ENCODE data around the gene MITF.

Gene MITF, protein sequence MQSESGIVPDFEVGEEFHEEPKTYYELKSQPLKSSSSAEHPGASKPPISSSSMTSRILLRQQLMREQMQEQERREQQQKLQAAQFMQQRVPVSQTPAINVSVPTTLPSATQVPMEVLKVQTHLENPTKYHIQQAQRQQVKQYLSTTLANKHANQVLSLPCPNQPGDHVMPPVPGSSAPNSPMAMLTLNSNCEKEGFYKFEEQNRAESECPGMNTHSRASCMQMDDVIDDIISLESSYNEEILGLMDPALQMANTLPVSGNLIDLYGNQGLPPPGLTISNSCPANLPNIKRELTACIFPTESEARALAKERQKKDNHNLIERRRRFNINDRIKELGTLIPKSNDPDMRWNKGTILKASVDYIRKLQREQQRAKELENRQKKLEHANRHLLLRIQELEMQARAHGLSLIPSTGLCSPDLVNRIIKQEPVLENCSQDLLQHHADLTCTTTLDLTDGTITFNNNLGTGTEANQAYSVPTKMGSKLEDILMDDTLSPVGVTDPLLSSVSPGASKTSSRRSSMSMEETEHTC

DNA sequence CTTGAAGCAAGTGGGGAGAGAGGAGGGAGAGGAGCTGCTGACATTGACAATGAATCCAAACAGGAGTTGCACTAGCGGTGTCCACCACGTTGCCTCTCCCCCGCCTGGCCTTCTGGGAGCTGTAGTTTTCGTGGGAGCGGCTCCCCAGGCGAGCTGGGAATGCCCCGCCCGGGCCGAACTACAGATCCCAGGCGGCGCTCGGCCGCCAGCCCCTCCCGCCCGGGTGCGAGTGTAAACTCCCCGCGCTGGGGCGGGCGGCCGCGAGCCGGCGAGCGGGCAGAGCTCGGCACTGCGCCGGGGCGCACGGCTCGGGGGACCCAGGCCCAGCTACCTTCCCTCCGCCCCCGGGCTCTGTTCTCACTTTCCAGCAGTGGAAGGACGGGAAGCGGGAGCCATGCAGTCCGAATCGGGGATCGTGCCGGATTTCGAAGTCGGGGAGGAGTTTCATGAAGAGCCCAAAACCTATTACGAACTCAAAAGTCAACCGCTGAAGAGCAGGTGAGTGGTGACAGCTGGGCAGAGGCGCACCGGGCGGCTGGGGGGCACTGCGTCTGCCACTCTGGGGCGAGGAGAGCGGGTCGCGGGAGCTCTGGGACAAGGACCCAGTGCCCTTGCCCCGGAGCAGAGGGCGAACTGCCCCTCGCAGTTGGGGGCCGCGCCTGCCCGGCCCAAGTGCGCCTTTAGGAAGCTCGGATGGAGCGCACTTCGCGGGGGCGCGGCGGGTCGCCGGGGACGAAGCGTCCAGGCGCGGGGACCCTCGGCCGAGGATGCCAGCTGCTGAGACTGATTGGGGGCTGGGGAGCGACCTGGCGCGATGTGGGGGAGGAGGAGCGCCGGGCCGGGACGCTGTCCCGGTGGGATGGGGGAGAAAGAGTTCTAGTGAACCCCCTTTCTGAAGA, at the start of gene MITF:
Gene MITF, plus strand, starts transcription at position 261 of the 899 bp plus-strand sequence. Its CDS starts 134 bp downstream, at position 395.
- DNase-seq = peak; percentile 47

DNA sequence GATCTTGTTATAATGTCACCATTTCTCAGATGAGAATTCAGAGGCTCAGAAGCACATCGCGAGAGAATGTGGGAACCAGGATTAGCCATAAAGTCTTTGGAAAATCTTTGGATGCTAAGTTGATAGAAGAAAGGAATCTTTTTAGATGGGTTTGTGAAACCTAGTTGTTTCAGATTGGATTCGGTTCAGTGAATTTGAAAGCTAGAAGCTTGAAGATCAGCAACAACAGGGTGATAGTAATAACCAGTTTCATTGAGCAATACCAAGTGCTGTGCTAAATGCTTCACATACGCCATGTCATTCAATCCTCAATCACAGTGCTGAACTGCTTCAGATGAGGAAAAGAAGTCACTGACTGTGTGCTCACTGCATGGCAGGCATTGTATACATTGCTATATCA, 47.4 kb upstream of the MITF start:
- DNase-seq = no peak

DNA sequence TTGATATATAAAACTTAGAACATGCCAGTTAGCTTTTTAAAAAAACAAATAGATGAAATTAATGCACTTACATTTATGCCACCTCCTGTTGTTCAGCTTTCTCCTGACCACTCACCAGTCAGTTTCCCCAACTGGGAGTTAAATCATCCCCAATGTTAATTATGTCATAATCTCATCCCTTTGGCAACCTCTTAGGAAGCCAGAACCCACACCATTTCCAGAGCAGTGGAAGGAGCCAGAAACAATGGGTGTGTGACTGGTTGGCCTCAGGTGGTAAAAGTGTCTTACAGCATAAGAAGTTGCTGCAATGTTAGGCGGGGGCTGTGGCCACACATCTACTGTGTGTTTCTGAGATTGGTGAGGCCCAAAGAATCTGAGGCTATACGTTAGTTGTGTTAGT, 46.5 kb upstream of the MITF start:
- DNase-seq = no peak

DNA sequence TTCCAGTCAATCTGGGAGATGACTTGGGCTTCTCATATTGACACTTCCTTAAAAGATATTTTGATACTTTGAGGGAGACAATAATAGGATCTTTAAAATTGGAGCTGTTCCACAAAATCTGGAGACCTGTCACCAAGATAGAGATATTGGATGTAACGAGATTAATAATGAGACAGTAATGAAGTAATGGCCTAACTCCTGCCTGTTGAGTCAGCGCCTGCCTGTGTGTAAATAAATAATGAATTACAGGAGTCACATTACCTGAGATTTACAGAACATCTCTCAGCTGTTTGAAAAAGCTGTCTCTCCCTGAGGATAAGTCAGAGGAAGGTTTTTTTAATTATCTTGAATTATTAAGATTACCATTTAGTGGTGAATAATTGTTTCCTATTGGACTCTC, 43.8 kb upstream of the MITF start:
- DNase-seq = no peak

DNA sequence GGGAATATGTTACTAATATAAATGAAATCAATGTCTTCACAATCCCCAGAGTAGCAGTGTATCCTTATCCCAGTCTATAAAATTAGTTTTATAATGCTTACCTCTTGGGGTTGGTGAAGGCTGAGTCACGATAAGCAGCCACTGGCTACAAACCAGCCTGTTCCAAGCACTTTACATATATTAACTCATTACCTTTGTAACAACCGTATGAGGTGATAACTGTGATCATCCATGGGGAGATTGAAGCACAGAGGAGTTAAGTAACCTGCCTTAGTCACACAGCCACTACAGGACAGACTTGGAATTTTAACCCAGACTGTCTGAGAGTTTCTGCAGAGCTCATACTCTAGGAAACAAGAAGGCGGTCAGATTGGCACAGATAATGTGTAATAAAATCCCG, 43.3 kb upstream of the MITF start:
- no peak for DNase-seq

DNA sequence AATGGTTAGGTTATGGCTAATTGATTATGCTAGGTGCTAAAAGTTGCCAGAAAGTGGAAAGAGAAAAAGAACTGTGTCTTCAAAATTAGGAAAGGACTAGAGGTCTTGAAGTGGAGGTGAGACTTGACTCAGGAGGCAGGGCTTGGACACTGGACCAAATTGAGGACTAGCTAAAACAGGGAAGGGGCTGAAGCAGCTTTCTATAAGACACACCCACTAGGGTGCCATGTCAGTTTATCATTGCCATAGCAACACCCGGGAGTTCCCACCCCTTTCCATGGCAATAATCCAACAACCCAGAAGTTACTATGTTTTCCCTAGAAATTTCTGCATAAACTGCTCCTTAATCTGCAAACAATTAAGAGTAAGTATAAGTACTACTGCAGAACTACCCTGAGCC, 42.9 kb upstream of the MITF start:
- DNase-seq = no peak

DNA sequence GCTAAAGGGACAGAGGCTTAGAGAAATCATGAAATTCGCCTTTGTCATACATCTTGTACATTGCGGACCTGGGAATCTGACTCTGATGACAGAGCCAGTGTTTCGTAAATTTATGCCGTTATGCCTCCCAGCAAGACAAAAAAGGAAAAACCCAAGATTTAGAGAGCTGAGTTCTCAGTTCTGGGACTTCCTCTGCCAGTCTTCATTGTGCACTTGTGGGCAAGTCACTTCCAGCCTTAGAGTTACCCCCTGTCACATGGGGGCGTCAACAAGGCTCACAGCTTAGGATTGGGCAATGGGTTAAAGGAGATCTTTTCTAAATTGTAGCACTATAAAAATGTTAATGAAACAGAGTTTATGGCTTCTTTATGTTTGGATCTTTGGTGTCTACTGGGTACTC, 41.9 kb upstream of the MITF start:
- DNase-seq = no peak

DNA sequence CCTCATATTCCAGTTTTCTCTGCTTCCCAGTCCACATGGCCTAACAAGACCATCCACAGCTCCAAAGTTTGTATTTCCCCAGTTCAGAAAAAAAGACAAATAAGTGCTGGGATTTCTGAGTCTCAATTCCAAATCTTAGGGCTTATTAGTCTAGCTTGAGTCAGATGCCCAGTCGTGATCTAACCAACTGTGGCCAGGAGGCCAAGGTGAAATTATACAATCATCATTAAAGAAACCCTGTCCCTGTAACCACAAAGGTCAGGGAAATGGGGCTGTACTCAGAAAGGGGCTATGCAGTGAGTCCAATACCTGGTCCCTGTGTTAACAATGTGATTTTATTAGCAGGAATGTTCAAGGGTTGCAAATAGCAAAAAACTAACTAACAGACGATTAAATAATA, 40.5 kb upstream of the MITF start:
- no peak for DNase-seq

DNA sequence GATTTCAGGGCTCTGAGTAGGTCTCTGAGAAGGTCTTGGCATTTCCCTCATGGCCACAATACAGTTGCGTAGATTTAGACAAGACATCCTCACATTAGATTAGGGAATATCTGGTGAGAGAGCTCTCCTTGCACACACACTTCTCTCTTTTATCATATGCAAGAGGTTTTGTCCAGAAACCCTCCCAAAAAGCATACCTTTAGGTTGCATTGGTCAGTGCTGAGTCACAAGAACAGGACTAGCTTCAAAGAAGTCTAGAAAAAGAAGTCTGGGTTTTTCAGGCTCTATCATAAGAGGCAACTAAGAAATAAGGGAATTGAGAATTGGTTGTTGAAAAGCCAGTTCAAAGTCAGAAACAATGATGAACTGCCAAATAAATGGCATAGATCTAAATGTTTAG, 40.1 kb upstream of the MITF start:
- DNase-seq = no peak

DNA sequence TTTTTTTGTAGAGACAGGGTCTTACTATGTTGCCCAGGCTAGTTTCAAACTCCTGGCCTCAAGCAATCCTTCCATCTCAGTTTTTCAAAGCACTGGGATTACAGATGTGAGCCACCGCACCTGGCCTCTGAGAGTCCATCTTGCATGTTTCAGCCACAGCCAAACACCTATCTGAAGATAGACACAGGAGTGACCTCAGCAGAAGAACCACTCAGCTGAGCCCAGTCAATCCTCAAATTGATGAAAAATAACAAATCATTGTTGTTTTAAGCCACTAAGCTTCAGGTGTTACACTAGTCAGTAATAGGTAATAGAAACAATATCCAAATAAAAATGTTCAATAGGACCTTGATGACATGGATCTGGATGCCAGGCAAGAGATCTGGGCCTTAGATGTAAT, 38.3 kb upstream of the MITF start:
- DNase-seq = no peak

DNA sequence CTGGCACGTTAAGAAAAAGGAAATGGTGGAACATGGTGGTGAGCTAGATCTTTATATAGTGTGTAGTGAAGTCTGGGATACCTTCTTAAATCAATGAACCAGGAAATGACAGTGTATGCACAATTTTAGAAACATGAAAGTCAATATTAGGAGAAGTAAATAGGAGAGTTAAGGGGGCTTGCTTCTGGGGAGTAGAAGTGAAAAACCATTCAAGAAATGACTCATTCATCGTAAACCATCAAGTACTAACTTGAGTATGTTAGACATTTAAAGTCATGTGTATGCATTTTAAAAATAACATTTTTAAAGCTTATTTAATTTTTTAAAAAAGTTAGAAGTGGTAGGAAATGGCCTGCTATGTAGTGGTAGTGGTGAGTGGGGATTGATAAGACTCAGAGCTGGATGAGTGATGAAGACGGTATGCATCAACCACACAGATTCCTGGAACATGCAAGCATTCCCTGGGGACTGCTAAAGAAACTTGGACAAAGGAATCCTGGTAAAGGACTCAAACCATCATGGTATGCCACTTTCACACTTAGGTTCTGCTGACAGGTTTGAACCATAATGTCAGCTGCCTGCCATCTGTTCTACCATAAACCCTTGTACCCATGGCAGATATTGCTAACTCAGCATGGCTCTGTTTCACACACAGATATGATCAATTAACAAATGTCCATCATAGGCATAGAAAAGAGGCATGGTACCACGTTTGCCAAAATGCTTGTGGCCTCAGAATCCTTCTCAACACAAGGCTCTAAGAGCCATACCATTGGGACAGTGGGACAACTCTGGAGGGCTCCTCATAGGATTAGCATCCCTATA, 28.9 kb upstream of the MITF start:
- no peak for DNase-seq

DNA sequence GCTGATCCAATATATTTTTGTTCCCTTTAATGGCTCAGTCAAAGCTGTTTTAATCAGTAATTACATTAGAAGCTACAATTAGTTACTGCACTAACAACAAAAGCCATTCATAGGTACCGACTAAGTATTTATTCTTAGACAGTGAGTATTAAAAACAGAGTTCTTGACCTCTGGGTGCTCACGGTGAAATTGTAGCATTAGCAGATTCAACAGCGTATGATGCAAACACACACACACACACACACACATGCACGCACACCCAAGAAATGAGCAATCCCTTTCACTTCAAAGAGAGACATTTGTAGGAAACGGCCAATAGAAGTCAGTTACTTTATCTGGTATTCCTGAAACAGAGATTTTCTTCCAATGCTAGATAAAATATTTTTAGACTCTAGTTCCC, 27.0 kb upstream of the MITF start:
- no peak for DNase-seq

DNA sequence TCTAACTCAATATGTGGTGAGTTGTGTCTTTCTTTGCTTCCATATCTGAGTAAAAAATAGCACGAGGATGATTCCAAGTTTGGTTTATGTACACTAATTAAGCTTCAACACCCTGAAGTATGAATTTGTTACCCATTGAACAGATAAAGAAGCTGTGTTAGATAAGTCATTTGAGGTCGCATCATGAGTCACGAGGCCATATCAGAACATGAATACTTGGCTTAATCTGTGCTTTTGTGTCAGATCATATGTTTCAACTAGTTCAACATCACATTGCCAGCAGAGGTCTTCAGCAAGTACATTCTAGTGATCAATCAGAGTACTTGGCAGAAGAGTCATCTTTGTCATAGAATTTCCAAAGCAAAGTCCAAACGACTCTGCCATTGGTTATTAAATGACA, 26.3 kb upstream of the MITF start:
- no peak for DNase-seq

DNA sequence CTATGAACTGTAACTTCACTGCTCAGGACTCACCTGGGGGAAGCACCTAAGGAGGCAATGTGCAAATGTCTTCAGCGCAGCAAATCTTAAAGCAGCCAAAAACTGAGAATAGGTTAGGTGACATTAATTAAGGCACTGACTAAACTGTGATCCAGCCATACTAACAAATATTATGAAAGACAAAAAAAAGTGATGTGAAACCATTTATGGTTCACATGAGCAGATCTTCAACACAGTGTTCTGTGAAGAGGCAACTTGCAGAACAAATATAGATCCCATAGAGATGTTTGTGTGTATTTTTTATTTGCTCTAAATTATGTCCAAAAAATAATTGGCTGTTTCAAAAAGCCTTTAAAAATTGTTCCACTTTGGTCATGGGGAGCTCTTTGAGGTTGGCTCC, 24.1 kb upstream of the MITF start:
- no peak for DNase-seq

DNA sequence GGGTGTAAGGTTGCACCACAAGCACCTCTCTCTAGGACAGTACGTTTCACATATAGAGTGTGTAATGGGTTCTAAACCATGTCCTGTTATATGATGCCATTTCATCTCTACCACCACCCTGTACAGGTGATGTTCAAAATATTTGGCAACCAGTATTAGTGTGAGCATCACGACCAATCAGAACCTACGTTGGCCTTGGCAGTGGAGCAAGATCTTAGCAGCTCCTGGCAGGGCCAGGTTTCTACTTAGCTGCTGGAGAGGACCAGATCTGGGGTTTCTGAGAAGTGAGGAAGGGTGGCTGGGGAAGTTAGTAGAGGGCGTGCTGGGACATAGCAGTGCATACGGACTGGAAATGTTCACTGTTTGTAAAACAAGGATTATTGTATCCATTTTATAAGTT, 23.1 kb upstream of the MITF start:
- DNase-seq = no peak

DNA sequence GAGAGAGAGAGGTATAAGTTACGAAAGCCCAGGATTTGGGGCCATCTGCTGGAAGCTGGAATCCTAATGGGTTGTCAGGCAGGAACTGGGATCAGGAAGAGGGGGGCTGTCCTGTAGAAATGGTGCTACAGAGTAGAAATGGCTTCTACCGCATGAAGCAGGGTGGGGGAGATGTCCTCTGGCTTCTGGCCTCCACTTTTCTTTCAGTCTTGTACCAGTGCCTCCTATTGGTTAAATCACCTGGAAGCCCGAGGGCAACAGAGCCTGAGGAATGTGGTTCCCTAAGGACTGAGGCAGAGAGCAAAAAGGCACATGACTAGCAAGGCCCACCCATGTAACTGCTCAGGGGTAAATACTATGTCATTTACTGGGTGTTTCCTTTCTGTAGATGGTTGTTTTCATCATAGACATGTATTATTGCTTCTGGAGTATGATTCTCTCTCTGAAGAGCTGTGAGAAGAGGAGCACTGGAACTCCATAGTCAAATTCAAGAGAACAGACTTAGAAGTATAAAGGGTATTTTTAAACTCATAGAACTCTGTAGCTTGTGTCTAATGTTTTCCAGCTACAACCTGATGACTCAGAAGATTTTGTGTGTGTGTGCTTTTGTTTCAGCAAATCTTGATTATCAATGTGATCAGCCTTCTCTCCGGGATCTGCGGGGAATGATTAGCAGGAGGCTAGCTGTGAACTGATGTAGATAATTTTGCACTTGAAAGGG, 20.2 kb upstream of the MITF start:
- DNase-seq = no peak

DNA sequence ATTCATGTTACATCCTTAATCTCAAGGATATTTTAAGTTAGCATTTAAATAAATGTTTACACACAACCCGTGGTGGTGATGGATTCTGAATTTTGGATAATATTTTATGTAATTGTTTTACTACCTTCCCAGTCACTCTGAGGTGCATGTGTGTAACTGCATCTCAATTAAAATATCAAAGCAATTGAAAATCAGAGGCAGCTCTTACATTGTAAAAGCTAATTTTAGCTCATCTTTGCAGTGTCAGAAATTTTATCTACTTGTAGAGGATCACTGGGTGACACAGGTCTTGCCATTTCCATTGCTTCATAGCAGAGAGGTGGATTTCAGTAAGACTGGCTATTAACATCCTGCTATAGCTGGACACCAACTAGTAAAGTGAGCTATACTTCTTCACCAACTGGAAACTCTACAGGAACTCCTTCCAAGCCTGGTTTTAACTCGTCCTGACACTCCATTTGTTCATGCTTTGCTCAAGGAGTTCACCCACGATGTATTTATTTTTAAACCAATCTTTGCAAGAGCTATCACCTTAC, 19.6 kb upstream of the MITF start:
- no peak for DNase-seq

DNA sequence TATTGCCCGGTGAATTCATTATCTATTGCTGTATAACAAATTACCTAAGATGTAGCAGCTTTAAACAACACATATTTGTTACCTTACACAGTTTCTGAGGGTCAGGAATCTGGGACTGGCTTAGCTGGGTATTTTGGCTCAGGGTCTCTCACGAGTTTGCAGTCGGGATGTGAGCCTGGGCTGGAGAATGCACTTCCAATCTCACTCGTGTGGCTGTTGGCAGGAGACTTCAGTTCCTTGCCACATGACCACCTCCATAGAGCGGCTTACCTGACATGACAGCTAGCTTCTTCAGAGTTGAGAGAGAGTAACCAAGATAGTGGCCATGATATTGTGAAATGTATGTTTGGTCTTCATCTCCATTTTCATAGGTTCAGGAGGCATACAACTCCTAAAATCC, 18.4 kb upstream of the MITF start:
- DNase-seq = no peak

DNA sequence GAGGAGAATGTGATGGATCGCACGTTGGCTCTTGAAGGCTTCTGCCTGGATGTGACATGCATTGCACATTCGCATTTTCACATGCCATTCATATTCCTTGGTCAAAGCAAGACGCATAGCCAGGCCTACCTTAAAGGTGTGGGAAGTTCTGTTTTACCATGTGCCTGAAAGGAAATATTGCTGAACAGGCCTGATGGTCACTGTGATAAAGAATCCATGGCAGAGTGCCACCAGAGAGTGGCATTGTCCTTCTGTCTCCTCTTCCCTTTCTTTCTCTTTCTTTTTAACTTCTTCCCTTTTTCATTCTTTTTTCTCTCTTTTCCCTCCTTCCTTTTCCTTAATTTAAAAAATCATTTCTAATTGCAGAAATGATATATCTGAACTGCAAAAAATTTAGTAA, 15.9 kb upstream of the MITF start:
- no peak for DNase-seq

DNA sequence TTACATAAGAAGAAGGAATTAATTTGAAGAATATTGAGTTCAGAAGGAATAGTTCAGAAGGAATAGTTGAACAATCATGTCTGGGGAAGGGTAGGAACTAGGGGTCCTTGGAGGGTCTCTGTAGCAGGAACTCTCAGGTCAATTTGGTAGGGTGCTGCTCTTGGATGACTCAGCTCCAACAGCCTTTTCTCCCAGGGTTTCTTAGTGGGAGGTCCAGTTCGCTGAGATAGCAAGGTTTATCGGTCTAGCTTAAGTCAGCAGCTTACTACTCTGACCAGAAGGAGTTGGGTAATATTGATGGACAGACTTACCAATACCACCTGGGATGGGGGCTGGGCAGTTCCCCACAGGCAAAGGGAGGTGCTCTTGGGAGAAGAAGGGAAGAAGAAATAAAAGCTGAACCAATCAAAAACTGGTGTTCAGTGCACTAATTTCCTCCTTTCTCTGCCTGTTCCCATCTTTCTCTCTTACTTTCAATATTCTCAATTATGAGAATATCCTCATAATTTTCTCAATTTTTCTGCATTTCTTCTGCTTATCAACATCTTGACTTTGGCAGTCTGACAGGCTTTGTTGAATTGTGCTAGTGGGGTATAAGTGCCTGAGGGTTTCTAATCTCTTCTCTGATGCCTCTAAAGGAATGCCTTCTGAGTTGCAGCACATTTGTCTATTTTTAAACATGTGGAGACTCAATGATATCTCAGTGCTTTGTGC, 14.4 kb upstream of the MITF start:
- DNase-seq = no peak

DNA sequence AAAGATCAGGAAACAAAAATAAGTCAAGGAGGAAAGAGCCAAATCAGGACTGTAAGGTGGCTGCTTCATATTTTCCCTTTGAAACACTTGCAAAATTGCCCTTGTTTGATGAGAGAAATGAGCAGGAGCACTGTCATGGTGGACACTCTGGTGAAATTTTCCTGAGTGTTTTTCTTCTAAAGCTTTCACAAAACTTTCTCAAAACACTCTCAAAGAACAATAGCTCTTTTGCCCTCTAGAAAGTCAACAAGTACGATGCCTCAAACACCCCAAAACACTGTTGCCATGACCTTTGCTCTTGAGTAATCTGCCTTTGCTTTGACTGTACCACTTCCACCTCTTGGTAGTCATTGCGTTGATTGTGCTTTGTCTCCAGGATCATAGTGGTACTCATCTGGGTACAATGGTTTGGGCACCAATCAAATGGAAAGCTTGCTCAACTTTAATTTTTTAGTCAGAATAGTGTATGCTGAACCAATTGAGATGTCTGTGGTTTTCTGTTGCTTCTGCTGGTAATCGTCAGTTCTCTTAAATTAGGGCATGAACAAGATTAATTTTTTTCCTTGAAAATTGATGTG, 13.2 kb upstream of the MITF start:
- no peak for DNase-seq

All from NCI-H446 treated with DMSO at 0.1 percent for 48 hours (cell line).